Fibroblast of villous mesenchyme (primary cell): ENCODE results near the gene CGNL1. TPM values are rescaled to one million over a fixed set of nuclear protein-coding genes. Genes with fewer than 3 reads are reported as not detected.

ENCODE experiments used
- DNase-seq: peaks from one replicate; pipeline ENCODE4 v3.0.0-alpha.2; 2010; ENCODE audit warnings: low read depth
- H3K4me3 ChIP-seq: 2 replicates; pipeline ENCODE4 v1.5.1; 2011; ENCODE audit warnings: low read depth, mild to moderate bottlenecking, low read length
- CTCF ChIP-seq: IDR thresholded peaks from 2 replicates; pipeline ENCODE4 v1.5.1; 2012; ENCODE audit warnings: low read depth, mild to moderate bottlenecking, low read length; ENCODE audit not compliant: insufficient read depth
- small RNA-seq: library from RNA; depleted of rRNA; stranded (forward); fragments of <200 nt; gene quantifications from one replicate; pipeline ENCODE3, GENCODE V24; 2012
- total RNA-seq: library from RNA; depleted of rRNA; stranded (reverse); fragments of >200 nt; gene quantifications from 2 replicates; pipeline ENCODE4 v1.2.3, GENCODE V29; 2012

CGNL1 gene
- total RNA-seq, 1 donor, result 0.43 TPM

DNA sequence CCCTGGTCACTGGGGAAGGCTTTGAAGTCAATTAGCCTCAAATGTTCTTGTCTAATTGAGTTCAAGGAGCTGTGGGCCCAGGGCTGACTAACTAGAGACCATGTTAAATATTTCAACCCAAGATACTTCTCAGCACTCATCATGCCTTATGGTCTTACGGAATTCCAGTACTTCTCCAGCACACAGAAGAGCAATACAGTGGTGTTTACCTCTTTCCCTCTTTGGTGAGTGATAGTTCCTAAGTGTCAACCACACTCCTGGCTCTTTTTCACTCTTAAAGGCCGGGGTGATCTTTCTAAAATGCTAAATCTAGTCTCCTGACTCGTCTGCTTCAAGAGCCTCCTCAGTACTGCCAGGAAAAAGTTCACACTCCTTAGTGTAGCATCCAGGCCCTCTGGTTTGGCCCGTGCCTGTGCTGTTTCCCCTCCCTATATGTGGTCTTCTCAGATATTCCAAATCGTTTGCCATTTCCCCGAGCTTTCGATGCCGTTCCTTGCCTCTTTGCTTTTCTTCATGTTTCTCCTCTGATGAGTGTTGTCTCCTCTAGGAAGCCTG is 220.1 kb downstream of the CGNL1 start:
- TF ChIP-seq CTCF, result no peak
- H3K4me3 ChIP-seq, result no peak overlapping the region
- no peak for DNase-seq

GRCh38 chr15:57596978-57597377 is 220.7 kb downstream of the CGNL1 start:
- DNase-seq, result no peak
- no peak for TF ChIP-seq CTCF
- no peak overlapping the region for H3K4me3 ChIP-seq

GRCh38 chr15:57597431-57597830 is 221.1 kb downstream of the CGNL1 start:
- H3K4me3 ChIP-seq, result no peak overlapping the region
- no peak for TF ChIP-seq CTCF
- no peak for DNase-seq

- DNase-seq, result no peak
- no peak for TF ChIP-seq CTCF
- H3K4me3 ChIP-seq, result no peak overlapping the region
These were observed 222.0 kb downstream of the CGNL1 start for GRCh38 chr15:57598346-57598745.

- no peak overlapping the region for H3K4me3 ChIP-seq
- TF ChIP-seq CTCF, result no peak
- DNase-seq, result no peak
These were observed 223.0 kb downstream of the CGNL1 start for GRCh38 chr15:57599296-57599810.

DNA sequence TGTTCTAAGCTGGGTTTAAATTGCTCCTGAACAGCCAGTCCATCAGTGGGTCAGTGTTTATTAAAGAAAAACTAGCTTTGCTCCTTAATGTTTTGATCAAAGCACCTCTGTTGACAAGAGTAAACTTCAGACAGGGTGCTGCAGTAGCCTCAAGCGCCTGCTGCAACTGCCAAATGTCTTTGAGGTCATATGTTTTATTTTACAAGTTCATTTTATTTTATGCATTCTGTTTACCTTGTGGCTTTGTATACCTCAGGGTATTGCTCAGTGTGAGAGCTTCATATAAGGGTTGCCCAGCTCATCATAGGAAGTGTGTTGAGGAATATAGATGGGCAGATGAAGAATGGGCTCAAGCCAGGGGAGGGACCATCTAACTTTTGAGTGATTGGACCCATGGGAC is 223.9 kb downstream of the CGNL1 start:
- DNase-seq, result no peak
- no peak overlapping the region for H3K4me3 ChIP-seq
- TF ChIP-seq CTCF, result no peak

Small RNA genes lying within 50 kb of the gene (small RNA-seq; reads per million reads assigned to genes)
- not detected for gene RNU6-844P

Other genes with a start within 250 kb of the CGNL1 start
- under 0.01 and 0.43 TPM in 2 replicates for gene MYZAP, start 215.4 kb downstream of the CGNL1 start, total RNA-seq